Measurements from ENCODE around the gene RPE65.

The RPE65 gene

DNA sequence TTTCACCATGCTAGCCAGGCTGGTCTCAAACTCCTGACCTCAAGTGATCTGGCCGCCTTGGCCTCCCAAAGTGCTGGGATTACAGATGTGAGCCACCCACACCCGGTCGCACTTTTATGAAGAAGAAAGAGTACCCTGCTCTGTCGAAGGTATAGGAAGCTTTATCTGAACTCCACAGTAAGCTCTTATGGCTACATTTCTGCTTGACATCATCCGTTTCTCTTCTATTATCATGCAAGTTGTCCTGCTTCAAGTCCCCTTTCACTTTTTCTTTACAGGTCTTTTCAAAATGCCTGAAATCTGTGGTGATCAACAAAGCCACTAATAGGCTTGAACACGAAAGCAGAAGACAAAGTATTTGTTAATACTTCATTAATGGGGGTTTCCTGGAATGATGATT, 4.0 kb downstream of the RPE65 start:
- TF ChIP-seq, protein P1, sequence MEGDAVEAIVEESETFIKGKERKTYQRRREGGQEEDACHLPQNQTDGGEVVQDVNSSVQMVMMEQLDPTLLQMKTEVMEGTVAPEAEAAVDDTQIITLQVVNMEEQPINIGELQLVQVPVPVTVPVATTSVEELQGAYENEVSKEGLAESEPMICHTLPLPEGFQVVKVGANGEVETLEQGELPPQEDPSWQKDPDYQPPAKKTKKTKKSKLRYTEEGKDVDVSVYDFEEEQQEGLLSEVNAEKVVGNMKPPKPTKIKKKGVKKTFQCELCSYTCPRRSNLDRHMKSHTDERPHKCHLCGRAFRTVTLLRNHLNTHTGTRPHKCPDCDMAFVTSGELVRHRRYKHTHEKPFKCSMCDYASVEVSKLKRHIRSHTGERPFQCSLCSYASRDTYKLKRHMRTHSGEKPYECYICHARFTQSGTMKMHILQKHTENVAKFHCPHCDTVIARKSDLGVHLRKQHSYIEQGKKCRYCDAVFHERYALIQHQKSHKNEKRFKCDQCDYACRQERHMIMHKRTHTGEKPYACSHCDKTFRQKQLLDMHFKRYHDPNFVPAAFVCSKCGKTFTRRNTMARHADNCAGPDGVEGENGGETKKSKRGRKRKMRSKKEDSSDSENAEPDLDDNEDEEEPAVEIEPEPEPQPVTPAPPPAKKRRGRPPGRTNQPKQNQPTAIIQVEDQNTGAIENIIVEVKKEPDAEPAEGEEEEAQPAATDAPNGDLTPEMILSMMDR (IDR thresholded peaks at IDR 0.05), result no peak

DNA sequence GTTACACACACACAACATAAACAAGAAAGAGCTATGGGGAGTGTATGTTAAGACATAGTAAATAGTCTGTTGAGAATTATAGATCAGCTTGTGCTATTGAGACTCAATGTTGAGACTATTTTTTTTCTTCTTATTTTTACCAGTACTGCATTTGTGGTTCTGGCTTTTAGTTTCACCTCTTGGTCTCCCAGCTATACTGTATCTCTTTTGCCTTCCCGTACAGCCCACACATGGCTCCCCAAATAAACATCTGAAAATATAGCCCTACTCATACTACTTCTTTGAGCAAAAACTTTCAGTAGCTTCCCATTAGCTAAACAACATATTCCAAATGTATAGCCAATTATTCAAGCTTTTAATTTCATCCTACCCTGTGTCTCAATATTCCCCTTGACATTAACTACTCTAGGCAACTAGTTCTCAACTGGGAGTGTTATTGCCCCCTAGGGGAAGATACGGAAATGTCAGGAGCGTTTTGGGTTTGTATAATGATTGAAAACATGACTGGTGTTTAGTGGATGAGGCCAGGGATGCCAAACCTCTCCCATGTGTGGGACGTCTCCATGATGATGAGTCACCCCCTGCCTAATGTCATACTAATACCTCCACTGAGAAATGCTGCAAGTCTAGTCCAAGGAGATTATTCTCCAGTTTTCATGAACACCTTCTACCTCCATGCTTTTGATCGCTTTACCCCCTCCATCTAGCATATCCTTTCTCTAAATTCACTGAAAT, 6.8 kb downstream of the RPE65 start:
- TF ChIP-seq, protein P1 (IDR thresholded peaks at IDR 0.05), result peak; percentile 69

DNA sequence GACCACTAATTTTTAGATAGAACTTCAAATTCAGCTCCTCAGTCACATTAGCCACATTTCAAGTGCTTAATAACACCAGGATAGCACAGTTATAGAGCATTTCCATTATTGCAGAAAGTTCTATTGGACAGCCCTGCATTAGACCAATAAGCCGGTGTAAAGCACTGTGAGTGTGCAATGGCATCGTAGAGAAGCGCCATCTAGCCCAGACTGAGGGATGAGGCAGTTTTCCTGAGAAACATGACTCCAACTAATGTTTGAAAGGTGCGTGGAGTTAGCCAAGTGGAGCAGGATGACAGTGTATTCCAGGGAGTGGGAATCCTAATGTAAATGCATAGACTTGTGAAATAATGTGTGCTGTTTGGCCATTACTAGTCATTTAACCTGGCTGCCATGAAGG, 7.7 kb downstream of the RPE65 start:
- TF ChIP-seq, protein P1 (IDR thresholded peaks at IDR 0.05), result 0 out of 2 replicates have a peak, but pooled peaks have one; percentile 12

DNA sequence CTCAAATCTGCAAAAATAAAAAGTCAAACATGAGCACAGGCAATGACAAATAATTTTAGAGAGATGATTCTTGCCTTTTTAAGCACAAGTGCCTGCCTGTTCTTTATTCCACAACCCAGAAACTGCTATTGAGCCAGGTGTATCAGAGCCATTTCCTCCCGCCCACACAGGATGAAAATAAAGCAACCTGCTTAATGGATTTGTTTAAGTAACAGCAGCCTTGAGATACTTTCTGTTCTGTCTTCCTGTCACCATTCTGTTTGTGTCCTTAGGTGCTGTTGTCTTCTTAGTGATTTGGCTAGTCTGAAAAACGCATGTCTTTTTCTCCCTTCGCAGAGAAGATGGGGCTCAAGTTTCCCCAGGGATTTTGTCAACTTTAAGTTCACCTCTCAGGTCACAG, 11.4 kb downstream of the RPE65 start:
- TF ChIP-seq, protein P1 (IDR thresholded peaks at IDR 0.05), result no peak

DNA sequence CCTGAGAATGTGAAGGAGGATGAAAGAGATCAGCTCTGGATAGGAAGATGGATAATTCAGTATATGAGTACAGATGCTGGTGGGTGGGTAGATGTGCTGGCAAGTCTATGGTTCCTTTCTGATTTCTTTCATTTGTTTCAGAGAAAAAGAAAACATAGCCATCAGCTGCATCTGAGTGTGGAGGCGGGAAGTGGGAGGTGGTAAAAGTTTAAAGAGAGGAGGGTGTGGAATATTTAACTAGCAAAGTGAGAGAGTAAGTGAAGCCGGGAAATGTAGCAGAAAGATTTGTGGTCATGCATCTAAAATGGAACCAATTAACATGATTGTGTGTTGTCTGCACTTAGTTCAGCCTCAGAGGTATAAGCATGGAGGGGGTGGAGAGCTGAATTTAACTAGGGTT, 16.4 kb downstream of the RPE65 start:
- TF ChIP-seq, protein P1 (IDR thresholded peaks at IDR 0.05), result no peak

DNA sequence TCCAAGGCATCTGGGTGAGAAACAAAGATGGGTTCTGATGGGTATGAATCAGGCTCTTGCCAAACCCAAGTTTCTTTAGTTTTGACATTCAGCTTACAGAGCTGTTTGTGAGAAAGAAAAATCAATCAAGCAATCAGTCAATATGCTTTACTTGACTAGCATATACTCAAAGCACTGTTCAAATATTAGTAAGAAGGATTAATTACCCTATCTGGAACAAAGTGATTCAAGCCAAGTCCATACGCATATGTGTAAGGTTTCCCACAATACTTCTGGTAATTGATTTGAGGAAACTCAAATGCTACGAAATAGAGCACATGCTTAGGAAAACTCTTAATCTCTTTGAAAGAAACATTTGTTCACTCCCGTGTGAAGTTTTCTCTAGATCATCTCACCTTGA, 18.7 kb downstream of the RPE65 start:
- TF ChIP-seq, protein P1 (IDR thresholded peaks at IDR 0.05), result no peak

DNA sequence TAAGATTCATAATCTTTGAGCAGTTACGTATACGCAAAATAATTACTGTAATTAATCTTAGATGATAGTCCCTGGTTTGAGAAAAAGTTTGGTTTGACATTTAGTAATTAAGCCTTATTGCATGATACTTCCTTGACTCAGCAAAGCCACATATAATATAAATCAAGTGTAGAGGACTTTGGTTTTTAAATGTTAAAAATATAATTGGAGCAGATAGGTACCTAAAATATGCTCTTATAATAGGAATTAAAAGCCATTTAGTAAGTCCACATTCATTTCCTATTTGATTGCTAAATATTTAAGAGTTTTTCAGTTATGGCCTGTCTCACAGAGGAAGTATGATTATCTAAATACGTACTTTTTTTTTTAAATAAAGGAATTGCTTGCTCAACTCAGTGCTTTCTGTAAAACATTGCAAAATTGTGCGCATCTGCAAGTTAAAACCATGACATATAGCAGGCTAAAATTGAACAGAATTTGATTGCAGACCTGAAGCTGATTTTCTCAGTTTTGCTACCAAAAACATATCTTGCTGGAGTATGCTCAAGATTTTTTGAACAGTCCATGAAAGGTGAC, 20.4 kb downstream of the RPE65 start:
- TF ChIP-seq, protein P1 (IDR thresholded peaks at IDR 0.05), result no peak

All from LNCAP (cell line).